Ishikawa (cell line): Measurements from ENCODE around the gene PLXNA2.

ENCODE experiments used
- CEBPB ChIP-seq: IDR thresholded peaks from 2 replicates; pipeline ENCODE4 v1.6.1; 2012
- CREB1 ChIP-seq: IDR thresholded peaks from 2 replicates; pipeline ENCODE4 v1.6.1; 2012; ENCODE audit warnings: low read depth
- EGR1 ChIP-seq: IDR thresholded peaks from 2 replicates; pipeline ENCODE4 v1.6.1; 2012
- EP300 ChIP-seq: IDR thresholded peaks from 2 replicates; pipeline ENCODE4 v1.6.1; 2012; ENCODE audit warnings: borderline replicate concordance
- FOXM1 ChIP-seq: IDR thresholded peaks from 2 replicates; pipeline ENCODE4 v1.6.1; 2012; ENCODE audit warnings: low read depth, borderline replicate concordance
- NFIC ChIP-seq: IDR thresholded peaks from 2 replicates; pipeline ENCODE4 v1.6.1; 2012
- RAD21 ChIP-seq: IDR thresholded peaks from 2 replicates; pipeline ENCODE4 v1.6.1; 2012; ENCODE audit warnings: low read depth
- REST ChIP-seq: IDR thresholded peaks from 2 replicates; pipeline ENCODE4 v1.6.1; 2012; ENCODE audit warnings: low read depth, mild to moderate bottlenecking
- TAF1 ChIP-seq: IDR thresholded peaks from 2 replicates; pipeline ENCODE4 v1.6.1; 2012; ENCODE audit warnings: low read depth, mild to moderate bottlenecking
- TCF12 ChIP-seq: IDR thresholded peaks from 2 replicates; pipeline ENCODE4 v1.6.1; 2012; ENCODE audit warnings: low read depth
- TEAD4 ChIP-seq: IDR thresholded peaks from 2 replicates; pipeline ENCODE4 v1.6.1; 2012
- USF1 ChIP-seq: IDR thresholded peaks from 2 replicates; pipeline ENCODE4 v1.6.1; 2012
- YY1 ChIP-seq: IDR thresholded peaks from 2 replicates; pipeline ENCODE4 v1.6.1; 2012; ENCODE audit warnings: low read depth
- ZBTB7A ChIP-seq: IDR thresholded peaks from 2 replicates; pipeline ENCODE4 v1.6.1; 2012; ENCODE audit warnings: low read depth
- TF ChIP-seq, protein P1 (sequence below): IDR thresholded peaks from 2 replicates; pipeline ENCODE4 v1.6.1; 2012

Gene PLXNA2

DNA sequence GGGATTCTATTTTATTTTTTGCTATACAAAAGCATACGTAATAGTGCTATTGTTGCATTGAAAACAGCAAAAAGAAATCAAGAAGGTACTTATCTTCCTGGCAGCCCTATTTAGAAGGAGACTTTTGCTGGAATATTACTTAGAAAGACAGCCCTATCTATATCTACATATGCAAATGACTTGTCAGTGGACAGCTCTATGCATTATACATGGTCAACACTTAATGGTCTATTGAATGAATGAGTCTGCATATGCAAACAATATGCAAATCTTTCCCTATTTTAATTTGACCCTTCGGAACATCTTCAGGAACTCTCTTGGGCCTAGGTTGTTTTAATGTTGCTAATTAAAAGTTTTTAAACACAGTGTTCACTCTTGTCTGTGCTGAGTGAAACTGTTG lies 110.8 kb downstream of the PLXNA2 start:
- no peak for TF ChIP-seq TAF1
- no peak for TF ChIP-seq EP300
- TF ChIP-seq USF1, result no peak
- TF ChIP-seq RAD21, result no peak
- no peak for TF ChIP-seq FOXM1
- TF ChIP-seq TEAD4, result no peak
- TF ChIP-seq, protein P1, sequence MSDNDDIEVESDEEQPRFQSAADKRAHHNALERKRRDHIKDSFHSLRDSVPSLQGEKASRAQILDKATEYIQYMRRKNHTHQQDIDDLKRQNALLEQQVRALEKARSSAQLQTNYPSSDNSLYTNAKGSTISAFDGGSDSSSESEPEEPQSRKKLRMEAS, result no peak
- no peak for TF ChIP-seq EGR1
- no peak for TF ChIP-seq REST
- no peak for TF ChIP-seq NFIC

- no peak for TF ChIP-seq NFIC
- peak; percentile 57 for TF ChIP-seq RAD21
- TF ChIP-seq, protein P1, result peak; percentile 49
These were observed 111.8 kb downstream of the PLXNA2 start for GRCh38 chr1:208132287-208132882.

DNA sequence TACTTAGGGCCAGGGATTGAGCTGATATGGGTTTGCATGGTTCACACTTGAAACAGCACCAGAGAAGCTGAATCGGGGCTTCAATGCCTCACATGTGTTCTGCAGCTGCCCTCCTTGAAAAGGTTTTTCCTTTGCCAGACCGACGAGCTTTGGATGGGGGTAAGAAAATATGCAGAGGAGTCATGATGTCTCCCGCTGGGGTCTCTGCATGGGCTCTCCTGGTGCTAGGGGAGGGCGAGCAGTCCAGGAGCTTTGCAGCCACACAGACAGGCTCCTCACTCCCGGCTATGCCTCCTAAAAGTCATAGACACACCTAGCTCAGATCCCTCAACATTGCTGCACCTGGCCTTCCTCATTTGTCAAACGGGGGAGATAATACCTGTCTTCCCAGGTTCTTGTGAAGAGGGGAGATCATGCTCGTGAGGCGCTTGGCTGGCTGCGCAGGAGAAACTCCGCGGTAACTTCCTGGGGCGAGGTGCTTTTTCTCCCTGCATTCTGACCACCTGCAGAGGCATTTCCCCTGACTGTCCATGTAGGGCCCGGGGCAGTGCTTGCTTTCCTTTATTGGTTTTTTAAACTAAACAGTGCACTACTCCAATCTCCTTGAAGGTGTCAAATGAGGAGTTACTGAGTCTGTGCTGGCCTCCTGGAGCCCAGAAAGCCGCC lies 112.4 kb downstream of the PLXNA2 start:
- no peak for TF ChIP-seq TAF1
- no peak for TF ChIP-seq CEBPB
- no peak for TF ChIP-seq RAD21
- TF ChIP-seq USF1, result no peak
- no peak for TF ChIP-seq NFIC
- TF ChIP-seq REST, result no peak
- TF ChIP-seq TCF12, result no peak
- TF ChIP-seq ZBTB7A, result no peak
- no peak for TF ChIP-seq FOXM1
- no peak for TF ChIP-seq EGR1
- no peak for TF ChIP-seq YY1

DNA sequence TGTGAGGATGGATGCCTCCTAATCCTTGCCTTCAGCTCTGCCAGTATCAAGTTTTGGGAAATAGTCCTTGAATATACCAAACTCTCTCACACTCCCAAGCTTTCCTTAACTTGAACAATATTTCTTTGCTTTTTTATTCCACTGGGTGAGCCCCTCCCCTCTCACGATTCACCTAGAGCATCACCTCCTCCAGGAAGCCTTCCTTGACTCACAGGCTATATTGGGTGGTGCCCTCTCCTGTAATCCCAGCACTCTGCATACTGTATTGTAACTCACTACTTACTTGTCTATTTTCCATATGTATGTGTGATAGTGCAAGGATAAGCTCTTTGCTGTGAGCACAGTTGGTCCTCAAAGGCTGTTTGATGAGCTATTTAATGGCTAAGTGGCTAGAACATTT lies 114.7 kb downstream of the PLXNA2 start:
- no peak for TF ChIP-seq FOXM1

DNA sequence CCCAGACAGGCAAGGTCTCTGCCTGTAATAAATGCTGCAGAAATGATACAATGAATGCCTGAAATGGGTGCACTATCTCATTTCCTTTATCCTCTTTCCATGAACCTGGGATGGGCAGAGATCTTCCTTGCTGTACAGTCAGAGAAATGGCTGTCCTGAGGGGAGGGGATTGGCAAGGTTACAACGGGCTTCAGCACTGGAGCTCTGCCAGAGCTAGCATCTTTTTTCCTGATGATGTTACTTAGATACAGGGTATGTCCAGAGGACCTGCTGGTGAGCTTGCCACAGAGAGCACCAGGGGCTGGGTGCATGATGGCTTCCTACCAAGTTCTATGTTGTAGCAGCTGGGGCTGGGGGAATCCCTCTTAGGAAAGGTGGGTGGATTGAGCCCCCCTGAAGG lies 115.1 kb downstream of the PLXNA2 start:
- TF ChIP-seq REST, result no peak
- TF ChIP-seq, protein P1, result no peak
- no peak for TF ChIP-seq TAF1
- no peak for TF ChIP-seq TEAD4
- no peak for TF ChIP-seq NFIC
- no peak for TF ChIP-seq FOXM1
- no peak for TF ChIP-seq EP300
- no peak for TF ChIP-seq YY1
- TF ChIP-seq CEBPB, result no peak
- TF ChIP-seq TCF12, result no peak
- TF ChIP-seq RAD21, result no peak
- TF ChIP-seq USF1, result no peak
- no peak for TF ChIP-seq EGR1
- TF ChIP-seq ZBTB7A, result no peak
- no peak for TF ChIP-seq CREB1
